Loucy (cell line): ENCODE measurements around the gene CLEC1A.

Experiments
- H2AFZ ChIP-seq: fragments of 200-600 bp; sonication (generic); 2 replicates; pipeline ENCODE4 v1.6.0; 2016; ENCODE audit warnings: antibody characterized with exemption, mild to moderate bottlenecking, low read length, moderate library complexity
- H3F3A ChIP-seq: fragments of 200-600 bp; 2 replicates; pipeline ENCODE4 v1.6.0; 2016; ENCODE audit warnings: antibody characterized with exemption, low read depth, mild to moderate bottlenecking
- H3K27me3 ChIP-seq: fragments of 200-600 bp; sonication (generic); 2 replicates; pipeline ENCODE4 v1.6.1; 2014; ENCODE audit warnings: low read length, mild to moderate bottlenecking; ENCODE audit not compliant: insufficient read depth, poor library complexity, severe bottlenecking
- H3K36me3 ChIP-seq: fragments of 200-600 bp; sonication (generic); 2 replicates; pipeline ENCODE4 v1.6.1; 2016; ENCODE audit warnings: low read length; ENCODE audit not compliant: insufficient read depth
- H3K4me1 ChIP-seq: fragments of 200-600 bp; sonication (generic); 2 replicates; pipeline ENCODE4 v1.5.1; 2014; ENCODE audit warnings: low read length, mild to moderate bottlenecking; ENCODE audit not compliant: insufficient read depth, poor library complexity, severe bottlenecking
- H3K4me2 ChIP-seq: fragments of 200-600 bp; sonication (generic); 2 replicates; pipeline ENCODE4 v1.6.0; 2014; ENCODE audit warnings: antibody characterized with exemption, low read length, low read depth, mild to moderate bottlenecking; ENCODE audit not compliant: poor library complexity, severe bottlenecking
- H3K4me3 ChIP-seq: fragments of 200-600 bp; sonication (generic); 2 replicates; pipeline ENCODE4 v1.5.1; 2014; ENCODE audit warnings: low read length, mild to moderate bottlenecking, mixed read lengths; ENCODE audit not compliant: poor library complexity, severe bottlenecking
- H3K79me2 ChIP-seq: fragments of 200-600 bp; sonication (generic); 2 replicates; pipeline ENCODE4 v1.6.1; 2014; ENCODE audit warnings: low read length; ENCODE audit not compliant: insufficient read depth
- H3K9ac ChIP-seq: fragments of 200-600 bp; sonication (generic); 2 replicates; pipeline ENCODE4 v1.6.0; 2014; ENCODE audit warnings: mild to moderate bottlenecking, low read depth, low read length, moderate library complexity; ENCODE audit not compliant: poor library complexity, severe bottlenecking
- H3K9me2 ChIP-seq: fragments of 200-600 bp; sonication (generic); replicated peaks from 2 replicates; pipeline ENCODE4 v1.6.1; 2016; ENCODE audit warnings: low read depth, low read length, mixed read lengths
- H3K9me3 ChIP-seq: fragments of 200-600 bp; sonication (generic); 2 replicates; pipeline ENCODE4 v1.6.1; 2014; ENCODE audit warnings: mild to moderate bottlenecking, antibody characterized with exemption, low read length, low read depth; ENCODE audit not compliant: insufficient read depth
- H4K20me1 ChIP-seq: fragments of 200-600 bp; sonication (generic); 2 replicates; pipeline ENCODE4 v1.6.0; 2014; ENCODE audit warnings: antibody characterized with exemption, low read length, mild to moderate bottlenecking; ENCODE audit not compliant: insufficient read depth, poor library complexity, severe bottlenecking
- CTCF ChIP-seq: fragments of 200-600 bp; sonication (generic); conservative IDR thresholded peaks from 2 replicates; pipeline ENCODE4 v1.5.1; 2014; ENCODE audit warnings: mild to moderate bottlenecking, antibody characterized with exemption, low read length
- EZH2phosphoT487 ChIP-seq: fragments of 200-600 bp; IDR thresholded peaks from 2 replicates; pipeline ENCODE4 v1.6.1; 2018; ENCODE audit warnings: antibody characterized with exemption, mild to moderate bottlenecking, moderate library complexity, borderline replicate concordance

The CLEC1A gene

DNA sequence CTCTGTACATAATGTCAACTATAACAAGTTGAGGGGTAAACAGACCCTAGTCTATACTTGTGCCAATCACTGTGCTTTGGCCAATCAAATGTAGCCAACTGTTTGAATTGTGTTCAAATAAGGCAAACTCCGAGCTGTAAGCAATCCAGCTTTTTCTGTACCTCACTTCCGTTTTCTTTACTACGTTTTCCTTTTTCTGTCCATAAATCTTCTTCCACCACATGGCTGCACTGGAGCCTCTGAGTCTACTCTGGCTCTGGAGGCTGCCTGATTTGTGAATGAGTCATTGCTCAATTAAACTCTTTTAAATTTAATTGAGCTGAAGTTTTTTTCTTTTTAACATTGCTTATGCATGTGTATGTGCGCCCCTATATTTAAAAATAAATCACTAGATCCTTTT, 29.7 kb downstream of the CLEC1A start:
- Histone ChIP-seq H3F3A (no peaks in the 10 kb centered on the region), H3K9ac (no peak overlapping the region), H3K4me3 (no peak overlapping the region), H3K4me2 (no peak overlapping the region), H3K9me2 (no peaks in the 10 kb centered on the region), H3K79me2 (no peaks in the 10 kb centered on the region), H3K9me3 (no peaks in the 10 kb centered on the region), H2AFZ (no peak overlapping the region), H3K36me3 (no peaks in the 10 kb centered on the region), H3K27me3 (no peaks in the 10 kb centered on the region), H3K4me1 (peaks cover 20% of the 10 kb centered on the region), H4K20me1 (no peaks in the 10 kb centered on the region)
- TF ChIP-seq EZH2phosphoT487 (no peak), CTCF (no peak)

DNA sequence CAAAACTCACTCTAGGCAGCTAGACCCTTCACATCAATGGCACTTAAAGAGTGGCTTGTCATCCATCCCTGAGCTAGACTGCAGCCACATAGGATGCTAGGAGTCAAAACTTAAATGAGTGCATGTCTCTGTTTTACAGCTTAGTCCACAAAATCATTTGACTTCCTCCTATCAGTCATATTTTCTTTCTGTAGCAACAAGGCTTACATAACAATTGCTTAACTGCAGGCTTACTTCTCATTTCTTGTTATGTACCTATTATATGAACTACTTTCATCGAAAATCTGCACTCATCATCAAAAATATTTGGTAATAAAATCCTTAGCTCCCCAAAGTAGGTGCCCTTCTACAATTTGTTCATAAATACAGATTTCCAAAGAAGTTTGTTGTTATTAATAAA, 30.1 kb downstream of the CLEC1A start:
- Histone ChIP-seq H3K79me2 (no peaks in the 10 kb centered on the region), H3K4me3 (no peak overlapping the region), H3K9me2 (no peaks in the 10 kb centered on the region), H3K36me3 (no peaks in the 10 kb centered on the region), H4K20me1 (no peaks in the 10 kb centered on the region), H3K4me2 (no peak overlapping the region), H3K9me3 (no peaks in the 10 kb centered on the region), H3F3A (no peaks in the 10 kb centered on the region), H3K4me1 (peaks cover 20% of the 10 kb centered on the region), H3K27me3 (no peaks in the 10 kb centered on the region), H2AFZ (no peak overlapping the region), H3K9ac (no peak overlapping the region)
- TF ChIP-seq EZH2phosphoT487, result no peak
- no peak for TF ChIP-seq CTCF

- Histone ChIP-seq H3K4me3 (no peak overlapping the region), H2AFZ (no peak overlapping the region), H4K20me1 (no peaks in the 10 kb centered on the region), H3K4me2 (no peak overlapping the region), H3K36me3 (no peaks in the 10 kb centered on the region), H3K4me1 (peaks cover 20% of the 10 kb centered on the region), H3K9me2 (no peaks in the 10 kb centered on the region), H3K27me3 (no peaks in the 10 kb centered on the region), H3K79me2 (no peaks in the 10 kb centered on the region), H3K9ac (no peak overlapping the region), H3K9me3 (no peaks in the 10 kb centered on the region), H3F3A (no peaks in the 10 kb centered on the region)
- TF ChIP-seq CTCF (no peak), EZH2phosphoT487 (no peak)
Observed at GRCh38 chr12:10067942-10068341, 30.8 kb downstream of the CLEC1A start.
